H1 (cell line): Measurements from ENCODE around the gene CDC42. TPM values are rescaled to one million over a fixed set of nuclear protein-coding genes. Genes with fewer than 3 reads are reported as not detected.

Source experiments
- CTCF ChIA-PET: fragments of 300-600 bp; sonication (Branson Sonifier 250); formaldehyde crosslinking; loops from one replicate; lab custom pipeline; 2021; ENCODE audit not compliant: partially characterized antibody; lab: Charles Lee
- POLR2A ChIA-PET: fragments of 300-600 bp; sonication (Branson Sonifier 250); formaldehyde crosslinking; loops from one replicate; lab custom pipeline; 2021; ENCODE audit warnings: inconsistent platforms; ENCODE audit not compliant: partially characterized antibody; lab: Charles Lee
- DNase-seq, 2 experiments: peaks; one replicate each; pipeline versions ENCODE4 v3.0.0 to v3.0.0-alpha.2; 2010 to 2022; ENCODE audit warnings: low spot score in 2 of 2, low read depth in 1 of 2, mixed read lengths in 1 of 2
- FAIRE-seq: peaks from 2 replicates; lab custom pipeline; 2011; peaks lifted over from hg19 to GRCh38; lab: Jason Lieb, UNC
- H2AFZ ChIP-seq: 2 replicates; pipeline ENCODE4 v1.8.1; 2012; ENCODE audit warnings: low read length, inconsistent platforms
- H2AK5ac ChIP-seq: 2 replicates; pipeline ENCODE4 v1.6.1; 2013; ENCODE audit warnings: low read depth, low read length
- H2BK120ac ChIP-seq: replicated peaks from 2 replicates; pipeline ENCODE3; 2013; ENCODE audit warnings: low read depth, low read length, inconsistent platforms
- H2BK12ac ChIP-seq: 2 replicates; pipeline ENCODE4 v1.6.1; 2013; ENCODE audit warnings: low read depth, low read length
- H2BK15ac ChIP-seq: 2 replicates; pipeline ENCODE4 v1.6.1; 2013; ENCODE audit warnings: low read length
- H2BK20ac ChIP-seq: 2 replicates; pipeline ENCODE4 v1.6.1; 2013; ENCODE audit warnings: low read length
- H2BK5ac ChIP-seq: 2 replicates; pipeline ENCODE4 v1.6.1; 2013; ENCODE audit warnings: low read depth, low read length
- H3K14ac ChIP-seq: 2 replicates; pipeline ENCODE4 v1.6.1; 2013; ENCODE audit warnings: inconsistent platforms; ENCODE audit not compliant: insufficient read length
- H3K18ac ChIP-seq: 2 replicates; pipeline ENCODE4 v1.6.1; 2013; ENCODE audit warnings: low read length; ENCODE audit errors: extremely low read depth
- H3K23ac ChIP-seq: 2 replicates; pipeline ENCODE4 v1.6.1; 2013; ENCODE audit warnings: inconsistent platforms; ENCODE audit not compliant: insufficient read length
- H3K23me2 ChIP-seq: 2 replicates; pipeline ENCODE4 v1.6.1; 2013; ENCODE audit warnings: low read depth, low read length
- H3K27ac ChIP-seq: 2 replicates; pipeline ENCODE4 v1.6.1; 2011; ENCODE audit warnings: low read depth, low read length, inconsistent platforms
- H3K27me3 ChIP-seq, 4 experiments: replicated peaks in 1 of 4; 1 replicate in 1 of 4; 2 replicates in 3 of 4; pipeline versions ENCODE4 v1.6.1 to v1.8.1; 2011 to 2013; ENCODE audit warnings: low read length in 3 of 4, mild to moderate bottlenecking in 3 of 4, inconsistent platforms in 2 of 4, mixed read lengths in 2 of 4, moderate library complexity in 1 of 4; ENCODE audit not compliant: control insufficient read depth in 3 of 4, insufficient read depth in 3 of 4; ENCODE audit errors: extremely low read depth in 1 of 4
- H3K36me3 ChIP-seq, 4 experiments: 2 replicates each; pipeline versions ENCODE4 v1.6.1 to v1.8.1; 2011 to 2013; ENCODE audit warnings: mild to moderate bottlenecking in 4 of 4, low read length in 3 of 4, moderate library complexity in 2 of 4, control low read depth in 1 of 4, inconsistent platforms in 1 of 4; ENCODE audit not compliant: insufficient read depth in 4 of 4, control insufficient read depth in 2 of 4
- H3K4ac ChIP-seq: replicated peaks from 2 replicates; pipeline ENCODE3; 2013; ENCODE audit warnings: low read length, low read depth, mixed read lengths, inconsistent platforms; ENCODE audit not compliant: insufficient read length
- H3K4me1 ChIP-seq, 4 experiments: replicated peaks in 1 of 4; 1 replicate in 1 of 4; 2 replicates in 3 of 4; pipeline versions ENCODE4 v1.6.1 to v1.8.1; 2011 to 2013; ENCODE audit warnings: low read length in 3 of 4, inconsistent platforms in 2 of 4, mixed read lengths in 1 of 4; ENCODE audit not compliant: insufficient read depth in 4 of 4, control insufficient read depth in 3 of 4
- H3K4me2 ChIP-seq, 2 experiments: 2 replicates each; pipeline versions ENCODE4 v1.6.1 to v1.8.1; 2011 to 2013; ENCODE audit warnings: low read depth in 2 of 2, low read length in 2 of 2, control low read depth in 1 of 2, inconsistent platforms in 1 of 2, mild to moderate bottlenecking in 1 of 2; ENCODE audit not compliant: insufficient read depth in 1 of 2
- H3K4me3 ChIP-seq, 4 experiments: fragments of 200-600, 300-600 bp in 1 of 4; sonication (generic), shearing (Covaris generic), sonication (Bioruptor Twin) in 1 of 4; 2 replicates each; pipeline versions ENCODE4 v1.5.1 to v1.8.1; 2011 to 2016; ENCODE audit warnings: low read length in 4 of 4, low read depth in 3 of 4, control low read depth in 2 of 4, inconsistent platforms in 2 of 4, mild to moderate bottlenecking in 2 of 4, mixed read lengths in 1 of 4, moderate library complexity in 1 of 4; ENCODE audit not compliant: insufficient read depth in 2 of 4; ENCODE audit errors: extremely low read depth in 1 of 4
- H3K56ac ChIP-seq: replicated peaks from 2 replicates; pipeline ENCODE3; 2013; ENCODE audit warnings: low read depth, mild to moderate bottlenecking, mixed read lengths, low read length, inconsistent platforms; ENCODE audit not compliant: insufficient read length
- H3K79me1 ChIP-seq: 2 replicates; pipeline ENCODE4 v1.6.1; 2013; ENCODE audit warnings: low read depth, low read length, control low read depth
- H3K79me2 ChIP-seq, 2 experiments: 2 replicates each; pipeline versions ENCODE4 v1.6.1 to v1.8.1; 2012 to 2013; ENCODE audit warnings: low read length in 2 of 2, mild to moderate bottlenecking in 2 of 2, inconsistent platforms in 1 of 2; ENCODE audit not compliant: insufficient read depth in 2 of 2, control insufficient read depth in 1 of 2
- H3K9ac ChIP-seq, 4 experiments: replicated peaks in 1 of 4; 1 replicate in 1 of 4; 2 replicates in 3 of 4; pipeline versions ENCODE4 v1.6.1 to v1.8.1; 2011 to 2013; ENCODE audit warnings: low read depth in 3 of 4, low read length in 3 of 4, control low read depth in 2 of 4, mild to moderate bottlenecking in 2 of 4, moderate library complexity in 2 of 4, inconsistent platforms in 1 of 4; ENCODE audit errors: extremely low read depth in 1 of 4
- H3K9me3 ChIP-seq, 2 experiments: 2 replicates each; pipeline versions ENCODE4 v1.6.1 to v1.8.1; 2012 to 2013; ENCODE audit warnings: mild to moderate bottlenecking in 2 of 2, moderate library complexity in 2 of 2, control low read depth in 1 of 2, inconsistent platforms in 1 of 2, low read depth in 1 of 2, low read length in 1 of 2, mixed read lengths in 1 of 2; ENCODE audit not compliant: insufficient read depth in 2 of 2
- H4K20me1 ChIP-seq, 2 experiments: replicated peaks in 1 of 2; 2 replicates each; pipeline versions ENCODE3 to v1.8.1; 2011 to 2013; ENCODE audit warnings: inconsistent platforms in 2 of 2, low read length in 2 of 2, mild to moderate bottlenecking in 1 of 2; ENCODE audit not compliant: insufficient read depth in 2 of 2, control insufficient read depth in 1 of 2
- H4K5ac ChIP-seq: 2 replicates; pipeline ENCODE4 v1.6.1; 2013; ENCODE audit warnings: low read length, low read depth, mixed read lengths, inconsistent platforms; ENCODE audit not compliant: insufficient read length
- H4K8ac ChIP-seq: 2 replicates; pipeline ENCODE4 v1.8.0; 2013; ENCODE audit warnings: mild to moderate bottlenecking, moderate library complexity, low read length, inconsistent platforms; ENCODE audit not compliant: insufficient read depth; ENCODE audit errors: extremely low read depth
- H4K91ac ChIP-seq: replicated peaks from 2 replicates; pipeline ENCODE3; 2013; ENCODE audit warnings: low read length, mixed read lengths, inconsistent platforms; ENCODE audit not compliant: insufficient read length
- CBX8 ChIP-seq: fragments of 300-800, 300-1000 bp; sonication (generic); IDR thresholded peaks from 2 replicates; pipeline ENCODE4 v1.7.1; 2016; ENCODE audit warnings: low read depth, low read length, borderline replicate concordance
- GABPA ChIP-seq: IDR thresholded peaks from 2 replicates; pipeline ENCODE4 v1.6.1; 2011; ENCODE audit warnings: mild to moderate bottlenecking, low read length, moderate library complexity, borderline replicate concordance; ENCODE audit not compliant: insufficient read depth
- SIN3A ChIP-seq, 2 experiments: IDR thresholded peaks in 1 of 2; conservative IDR thresholded peaks in 1 of 2; 2 replicates each; pipeline ENCODE4 v1.6.1; 2011 to 2012; ENCODE audit warnings: low read length in 2 of 2, improper control_type of control experiment in 1 of 2, low read depth in 1 of 2, mild to moderate bottlenecking in 1 of 2
- SIRT6 ChIP-seq: IDR thresholded peaks from one replicate; pipeline ENCODE4 v1.7.1; 2012; ENCODE audit warnings: low read length, inconsistent platforms
- TCF12 ChIP-seq: IDR thresholded peaks from 2 replicates; pipeline ENCODE4 v1.6.1; 2011; ENCODE audit warnings: low read depth, mild to moderate bottlenecking, low read length
- YY1 ChIP-seq: IDR thresholded peaks from 2 replicates; pipeline ENCODE4 v1.6.1; 2011; ENCODE audit warnings: low read depth, mild to moderate bottlenecking, low read length
- ZNF274 ChIP-seq: IDR thresholded peaks from 2 replicates; pipeline ENCODE4 v1.7.0; 2012; ENCODE audit warnings: low read length, borderline replicate concordance; ENCODE audit errors: extremely low read depth
- WGBS, 2 experiments: shearing (Covaris generic) in 1 of 2; methylation state at CpG; one replicate each; pipeline versions ENCODE4 v1.1.6 to v1.1.7; 2013 to 2015; ENCODE audit warnings: low lambda C conversion rate in 2 of 2, mixed read lengths in 2 of 2, inconsistent platforms in 1 of 2, low coverage in 1 of 2, missing lambda C conversion rate in 1 of 2; ENCODE audit not compliant: insufficient replicate concordance in 2 of 2, insufficient coverage in 1 of 2, insufficient read length in 1 of 2; ENCODE audit errors: extremely low coverage in 1 of 2, missing lambda C conversion rate in 1 of 2; 5-methylcytosine and 5-hydroxymethylcytosine counted together
- polyA plus RNA-seq, 7 experiments: library from polyadenylated mRNA; depleted of rRNA in 3 of 7; stranded (reverse) in 5 of 7; unstranded in 2 of 7; fragments of >200 nt in 5 of 7; fragments of 200-250 nt in 2 of 7; gene quantifications; 1 replicate in 5 of 7; 2 replicates in 1 of 7; 4 replicates in 1 of 7; pipeline versions ENCODE4 v1.2.1 to v1.2.3, GENCODE V29; 2011 to 2013; ENCODE audit warnings: missing spikeins in 2 of 7, mixed read lengths in 2 of 7
- total RNA-seq: library from RNA; stranded (reverse); fragmentation: NEBNext Ultra II Directional; extraction: Animal tissue kit (Norgen Biotek cat#: 25700); gene quantifications from 2 replicates; pipeline ENCODE4 v1.2.1, GENCODE V29; 2021
- TF ChIP-seq, protein P1 (sequence below): IDR thresholded peaks from 2 replicates; pipeline ENCODE4 v1.6.1; 2011; ENCODE audit warnings: low read depth, mild to moderate bottlenecking, low read length; ENCODE audit not compliant: insufficient read depth
- TF ChIP-seq, protein P2 (sequence below): IDR thresholded peaks from 2 replicates; pipeline ENCODE4 v1.6.1; 2012; ENCODE audit warnings: low read length, inconsistent platforms

The CDC42 gene
- total and polyA plus RNA-seq, 2 of the 8 experiments (the other 6 are each of a cell fraction or from before 2014, with no cell fraction given) = 110 to 179 TPM

DNA sequence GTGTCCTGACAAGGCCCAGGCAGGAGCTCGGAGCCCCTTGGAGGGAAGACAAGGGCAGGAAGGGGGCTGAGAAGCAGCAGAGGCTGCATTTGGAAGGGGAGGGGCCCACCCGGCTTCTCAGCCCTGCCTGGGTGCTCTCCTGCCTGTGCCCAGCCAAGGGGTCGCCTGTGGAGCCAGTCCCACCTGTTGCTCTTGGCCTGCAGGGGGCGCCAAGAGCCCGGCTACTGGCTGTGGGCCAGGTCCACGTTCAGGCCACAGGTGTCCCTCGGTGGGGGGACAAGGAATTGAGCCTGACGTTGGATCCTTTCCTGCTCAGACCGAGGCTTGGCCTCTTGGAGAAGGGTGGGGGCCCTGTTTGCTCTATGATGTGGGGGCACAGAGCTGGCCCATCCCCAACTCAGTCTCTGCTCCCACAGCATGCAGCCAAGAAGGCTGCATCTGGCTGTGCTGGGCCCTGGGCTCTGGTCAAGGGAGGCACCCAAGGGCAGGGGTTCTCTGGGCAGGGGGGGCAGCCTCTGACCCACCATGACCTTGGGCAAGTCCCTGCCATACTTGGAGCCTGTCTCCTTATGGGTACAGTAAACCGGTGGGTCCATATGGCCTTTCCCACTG, 79.5 kb downstream of the CDC42 start:
- Histone ChIP-seq H2BK120ac (no peak overlapping the region), H2BK12ac (no peak overlapping the region), H3K18ac (0 out of 2 replicates have a peak overlapping the region, but pooled peaks have one; percentile 43), H3K9me3 (no peaks in the 10 kb centered on the region), H3K27ac (no peak overlapping the region), H2BK15ac (no peak overlapping the region), H3K4me3 (no peak overlapping the region), H3K56ac (no peak overlapping the region), H3K79me1 (no peaks in the 10 kb centered on the region), H2BK20ac (peak overlapping the region; percentile 48; the same call in 1 of the 2 replicates), H3K23me2 (no peaks in the 10 kb centered on the region), H4K20me1 (peaks cover 2% of the 10 kb centered on the region in 2 experiments), H4K91ac (no peak overlapping the region), H3K4ac (no peak overlapping the region), H4K8ac (no peak overlapping the region), H3K14ac (no peak overlapping the region), H4K5ac (no peak overlapping the region), H2AK5ac (no peak overlapping the region), H2BK5ac (no peak overlapping the region), H3K27me3 (0 out of 7 replicates have a peak, but pooled peaks cover 0 to 2% (median 0%) of the 10 kb centered on the region in 4 experiments), H3K9ac (no peak overlapping the region), H3K4me2 (no peak overlapping the region), H3K4me1 (peaks cover 4 to 25% (median 17%) of the 10 kb centered on the region in 4 experiments), H3K23ac (no peak overlapping the region), H3K79me2 (no peaks in the 10 kb centered on the region), H2AFZ (no peak overlapping the region), H3K36me3 (no peaks in the 10 kb centered on the region; a peak in 1 of 8 replicates)
- WGBS, 2 experiments = 27% methylated on average over 9 of the region's 10 CpGs; no CpG with 5 or more reads in 1 of the 2 experiments
- DNase-seq (peak; percentile 43 to 91), FAIRE-seq (no peak)
- CTCF ChIA-PET = interaction anchor here (0.6 to 13.1 kb wide), 37 partner anchors 9 to 479 kb away, joined by 3 to 149 read pairs (median 4); partner anchors contain the start of gene WNT4
- POLR2A ChIA-PET = no interaction called here
- 0 out of 4 replicates have a peak, but pooled peaks of 1 of the 2 experiments have one; percentile 28 for TF ChIP-seq SIN3A (conservative IDR thresholded peaks at IDR 0.05 in 1 of 2, IDR thresholded peaks at IDR 0.05 in 1 of 2; ENCODE audit: low read depth in 1 of 2, low read length in 2 of 2)
- TF ChIP-seq, protein P1, sequence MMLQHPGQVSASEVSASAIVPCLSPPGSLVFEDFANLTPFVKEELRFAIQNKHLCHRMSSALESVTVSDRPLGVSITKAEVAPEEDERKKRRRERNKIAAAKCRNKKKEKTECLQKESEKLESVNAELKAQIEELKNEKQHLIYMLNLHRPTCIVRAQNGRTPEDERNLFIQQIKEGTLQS = no peak
- no peak for TF ChIP-seq ZNF274
- TF ChIP-seq, protein P2, sequence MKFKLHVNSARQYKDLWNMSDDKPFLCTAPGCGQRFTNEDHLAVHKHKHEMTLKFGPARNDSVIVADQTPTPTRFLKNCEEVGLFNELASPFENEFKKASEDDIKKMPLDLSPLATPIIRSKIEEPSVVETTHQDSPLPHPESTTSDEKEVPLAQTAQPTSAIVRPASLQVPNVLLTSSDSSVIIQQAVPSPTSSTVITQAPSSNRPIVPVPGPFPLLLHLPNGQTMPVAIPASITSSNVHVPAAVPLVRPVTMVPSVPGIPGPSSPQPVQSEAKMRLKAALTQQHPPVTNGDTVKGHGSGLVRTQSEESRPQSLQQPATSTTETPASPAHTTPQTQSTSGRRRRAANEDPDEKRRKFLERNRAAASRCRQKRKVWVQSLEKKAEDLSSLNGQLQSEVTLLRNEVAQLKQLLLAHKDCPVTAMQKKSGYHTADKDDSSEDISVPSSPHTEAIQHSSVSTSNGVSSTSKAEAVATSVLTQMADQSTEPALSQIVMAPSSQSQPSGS = no peak
- peak; percentile 54; the same call in 1 of the 2 replicates for TF ChIP-seq GABPA
- TF ChIP-seq SIRT6 = no peak
- TF ChIP-seq TCF12 = peak; percentile 74; the same call in 1 of the 2 replicates
- TF ChIP-seq YY1 = 0 out of 2 replicates have a peak, but pooled peaks have one; percentile 54
- TF ChIP-seq CBX8 = no peak
